GM23338 (cell line): ENCODE results near the gene EPG5.

Source experiments
- CTCF ChIP-seq, 2 experiments: fragments of 200-600 bp in 1 of 2; sonication (generic) in 1 of 2; conservative IDR thresholded peaks; 2 replicates each; pipeline versions ENCODE4 v1.5.1 to v1.6.1; 2016 to 2017; ENCODE audit warnings: antibody characterized with exemption in 2 of 2, low read depth in 2 of 2, mild to moderate bottlenecking in 2 of 2, moderate library complexity in 1 of 2
- EZH2phosphoT487 ChIP-seq: fragments of 200-600 bp; sonication (generic); IDR thresholded peaks from one replicate; pipeline ENCODE4 v1.8.1; 2018; ENCODE audit warnings: antibody characterized with exemption; ENCODE audit not compliant: unreplicated experiment
- ZNF114 ChIP-seq: fragments of 250-450 bp; sonication (Bioruptor Pico); IDR thresholded peaks from 2 replicates; pipeline ENCODE4 v1.5.0; 2020; ENCODE audit warnings: mild to moderate bottlenecking, moderate library complexity

GRCh38 chr18:45874491-45875184 lies 92.5 kb downstream of the EPG5 start:
- TF ChIP-seq CTCF (conservative IDR thresholded peaks at IDR 0.05; ENCODE audit: low read depth in 2 of 2) (no peak), ZNF114 (no peak), EZH2phosphoT487 (no peak)
